GM12892 (cell line): ENCODE measurements around the gene COL6A5.

Experiments used
- DNase-seq: peaks from one replicate; pipeline ENCODE4 v3.0.0; 2011; ENCODE audit not compliant: insufficient read length
- FAIRE-seq: peaks from 2 replicates; lab custom pipeline; 2011; peaks lifted over from hg19 to GRCh38; lab: Jason Lieb, UNC
- POLR2A ChIP-seq: IDR thresholded peaks from 2 replicates; pipeline ENCODE4 v1.6.1; 2011; ENCODE audit warnings: low read depth, low read length, control low read depth
- POLR2AphosphoS5 ChIP-seq: IDR thresholded peaks from 2 replicates; pipeline ENCODE4 v1.6.1; 2011; ENCODE audit warnings: low read depth, low read length, control low read depth
- TAF1 ChIP-seq: IDR thresholded peaks from 2 replicates; pipeline ENCODE4 v1.6.1; 2011; ENCODE audit warnings: low read depth, mild to moderate bottlenecking, control low read depth, low read length, borderline replicate concordance

COL6A5 gene

DNA sequence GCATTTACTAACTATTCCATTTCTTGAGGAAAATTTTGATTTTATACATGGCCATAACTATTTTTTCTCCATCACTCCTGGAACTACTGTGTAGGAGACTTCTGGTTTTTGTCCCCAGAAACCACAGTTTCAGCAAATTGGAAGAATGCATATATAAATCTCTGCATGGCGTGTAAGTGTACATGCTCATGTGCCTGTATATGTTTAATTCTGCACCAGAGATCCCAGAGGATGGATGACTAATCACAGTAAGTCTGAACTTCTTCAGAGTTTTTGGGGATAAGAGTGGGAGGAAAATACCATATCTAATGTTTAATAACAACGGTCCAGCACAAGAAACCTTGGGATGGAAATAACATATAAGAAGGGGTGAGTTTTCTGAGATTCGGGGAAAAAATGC, 160.6 kb downstream of the COL6A5 start:
- TF ChIP-seq TAF1 (no peak), POLR2A (no peak), POLR2AphosphoS5 (no peak)
- FAIRE-seq, result no peak
- DNase-seq, result no peak

DNA sequence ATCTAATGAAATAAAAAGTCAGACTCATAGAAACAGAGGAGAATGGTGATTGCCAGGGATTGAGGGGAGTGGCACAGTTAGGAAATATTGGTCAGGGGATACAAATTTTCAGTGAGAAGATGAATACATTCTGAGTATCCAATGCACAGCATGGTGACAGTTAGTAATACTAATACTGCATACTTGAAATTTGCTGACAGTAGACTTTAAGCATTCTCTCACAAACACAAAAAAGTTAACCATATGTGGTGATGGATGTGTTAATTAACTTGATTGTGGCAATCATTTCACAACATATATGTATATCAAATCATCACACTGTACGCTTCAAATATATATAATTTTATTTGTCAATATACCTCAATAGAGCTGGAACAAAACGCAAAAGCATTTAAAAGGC, 162.3 kb downstream of the COL6A5 start:
- no peak for TF ChIP-seq POLR2AphosphoS5
- no peak for TF ChIP-seq POLR2A
- TF ChIP-seq TAF1, result no peak
- DNase-seq, result no peak
- no peak for FAIRE-seq

DNA sequence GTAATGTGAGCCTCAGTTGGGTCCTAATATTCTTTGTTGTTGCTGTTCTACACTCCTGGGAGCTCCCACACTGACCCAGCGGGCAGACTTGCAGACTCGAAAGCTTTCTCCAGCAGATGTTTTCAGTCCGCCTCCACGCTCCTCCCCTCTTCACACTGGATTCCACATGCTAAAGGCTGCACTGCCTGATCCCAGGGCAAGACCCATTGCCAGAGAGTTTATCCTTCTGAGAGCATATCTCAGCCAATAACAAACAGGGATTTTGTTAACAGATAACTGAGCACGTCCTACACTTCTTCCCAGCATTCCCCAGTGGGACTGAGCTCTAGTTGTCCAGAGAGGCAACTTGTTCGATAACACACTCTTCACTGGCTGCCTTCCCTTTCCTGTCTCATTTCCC, 163.5 kb downstream of the COL6A5 start:
- TF ChIP-seq TAF1 (no peak), POLR2AphosphoS5 (no peak)
- FAIRE-seq (no peak), DNase-seq (no peak)

DNA sequence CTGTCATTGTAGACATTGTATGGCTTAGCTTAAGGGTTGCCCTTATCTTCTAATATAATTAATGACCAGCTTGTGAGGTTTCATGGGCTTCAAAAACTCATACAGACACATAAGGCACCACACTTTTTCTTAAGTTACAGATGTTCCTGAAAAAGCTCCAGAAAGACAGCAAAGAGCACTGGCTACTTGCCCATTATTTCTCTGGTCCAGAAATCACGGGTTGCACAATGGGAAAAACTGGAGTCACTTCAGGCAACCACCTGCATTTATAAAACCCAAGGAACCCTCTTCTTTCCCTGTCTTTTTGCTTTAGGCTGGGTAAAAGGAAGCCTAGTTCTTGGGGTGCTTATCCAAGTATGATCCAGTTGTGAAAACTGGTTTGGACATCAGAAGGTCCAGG, 169.2 kb downstream of the COL6A5 start:
- no peak for TF ChIP-seq POLR2A
- no peak for TF ChIP-seq POLR2AphosphoS5
- no peak for TF ChIP-seq TAF1
- no peak for FAIRE-seq
- no peak for DNase-seq

DNA sequence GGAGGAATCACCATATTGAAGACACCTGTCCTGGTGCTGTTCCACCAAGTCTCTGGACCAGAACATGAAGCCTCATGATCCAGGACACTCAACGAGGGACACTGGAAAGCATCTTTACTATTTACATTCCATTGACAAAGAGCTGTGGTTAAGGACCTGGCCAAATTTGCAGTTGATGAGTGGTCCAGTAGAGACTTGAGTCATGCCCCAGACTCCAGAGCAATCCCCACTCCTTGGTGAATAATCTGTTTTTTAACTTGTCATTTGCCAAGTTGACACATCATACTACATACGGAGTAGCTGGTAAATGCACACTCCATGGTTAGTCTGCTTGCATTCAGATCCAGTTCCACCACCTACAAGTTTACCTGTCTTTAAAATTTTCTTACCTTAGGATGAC, 170.3 kb downstream of the COL6A5 start:
- DNase-seq (no peak), FAIRE-seq (no peak)
- TF ChIP-seq TAF1 (no peak), POLR2A (no peak), POLR2AphosphoS5 (no peak)

DNA sequence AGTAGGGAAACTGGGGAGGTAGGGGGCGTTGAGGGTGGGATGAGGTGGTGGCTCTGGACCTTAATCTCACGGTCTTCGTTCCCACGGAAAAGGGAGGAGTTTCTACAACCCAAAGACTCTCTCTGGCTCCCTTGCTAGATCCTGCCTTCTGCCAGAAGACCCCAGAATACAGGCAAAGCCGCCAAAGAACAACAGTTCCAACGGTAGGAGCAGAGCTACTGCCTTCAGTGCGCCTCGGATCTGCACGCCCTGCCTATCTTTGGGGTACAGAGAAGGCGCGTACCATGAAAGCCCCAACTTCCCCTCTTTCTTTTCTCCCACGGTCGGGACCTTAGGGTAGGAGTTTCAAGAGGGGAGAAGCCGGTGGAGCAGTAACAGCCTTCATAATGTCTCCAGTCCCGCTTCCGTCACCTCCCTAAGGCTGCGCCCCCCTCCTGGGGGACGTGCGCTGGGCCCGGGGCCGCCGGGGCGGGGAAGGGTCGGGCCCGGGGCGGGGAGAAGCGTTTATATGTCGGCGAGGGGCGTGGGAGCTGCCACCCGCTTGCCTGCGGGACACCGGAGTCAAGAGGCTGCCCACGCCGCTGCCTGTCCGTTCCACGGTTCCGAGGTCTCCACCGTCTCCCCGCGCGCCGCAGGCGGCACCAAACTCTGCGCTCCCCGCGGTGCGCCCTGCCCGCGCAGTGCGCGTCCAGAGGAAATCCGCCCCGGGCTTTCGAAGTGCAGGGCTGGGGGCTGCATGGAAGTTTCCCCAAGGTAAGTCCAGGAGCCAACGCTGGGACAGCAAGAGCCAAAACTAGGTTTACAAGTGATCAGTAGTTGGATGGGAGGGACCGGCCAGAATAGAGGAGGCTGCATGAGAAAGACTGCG, 171.4 kb downstream of the COL6A5 start, which contains the start of gene COL6A6:
Gene COL6A6, plus strand, starts transcription at position 533 of the 868 bp plus-strand sequence. CDS start 43,188 bp downstream, outside the sequence.
- FAIRE-seq (no peak), DNase-seq (no peak)
- TF ChIP-seq TAF1 (no peak), POLR2AphosphoS5 (no peak), POLR2A (no peak)

DNA sequence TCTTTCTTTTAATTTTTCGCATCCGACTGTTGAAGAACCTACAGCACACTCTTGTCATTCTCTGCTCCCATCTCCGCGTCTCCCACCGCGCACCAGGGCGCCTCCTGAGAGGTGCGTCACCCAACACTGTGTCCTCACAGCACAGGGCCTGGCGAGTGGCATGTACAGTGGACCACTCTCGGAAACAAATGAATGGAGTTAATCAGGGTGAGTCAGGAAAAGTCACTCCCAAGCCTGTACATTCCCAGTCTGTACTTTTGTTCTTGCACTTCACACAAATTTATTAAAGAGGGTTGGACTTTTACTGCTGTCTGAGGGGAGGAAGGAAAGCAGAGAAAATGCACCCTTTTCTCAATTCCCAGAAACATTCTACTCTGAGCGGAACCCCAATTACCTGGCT, 172.1 kb downstream of the COL6A5 start:
- no peak for TF ChIP-seq TAF1
- no peak for TF ChIP-seq POLR2A
- TF ChIP-seq POLR2AphosphoS5, result no peak
- FAIRE-seq (no peak), DNase-seq (no peak)

DNA sequence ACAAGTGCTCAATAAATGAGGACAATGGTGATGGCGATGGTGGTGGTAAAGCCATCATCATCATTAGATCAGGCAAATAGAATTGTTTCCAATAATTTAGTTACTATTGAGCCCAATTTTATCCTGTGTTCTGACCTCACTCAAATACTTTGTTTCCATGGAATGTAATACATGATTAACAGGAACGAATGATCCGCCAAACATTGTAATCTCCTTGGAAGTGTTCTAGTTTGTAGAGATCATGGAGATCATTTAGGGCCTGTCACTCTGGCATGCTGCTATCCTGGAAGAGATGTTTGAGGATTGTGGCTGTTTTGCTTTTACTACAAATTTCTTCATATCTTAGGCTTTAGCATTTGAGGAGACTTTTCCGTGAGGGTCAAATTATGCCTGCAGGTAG, 174.3 kb downstream of the COL6A5 start:
- TF ChIP-seq POLR2A, result no peak
- TF ChIP-seq TAF1, result no peak
- no peak for TF ChIP-seq POLR2AphosphoS5
- no peak for FAIRE-seq
- DNase-seq, result no peak

DNA sequence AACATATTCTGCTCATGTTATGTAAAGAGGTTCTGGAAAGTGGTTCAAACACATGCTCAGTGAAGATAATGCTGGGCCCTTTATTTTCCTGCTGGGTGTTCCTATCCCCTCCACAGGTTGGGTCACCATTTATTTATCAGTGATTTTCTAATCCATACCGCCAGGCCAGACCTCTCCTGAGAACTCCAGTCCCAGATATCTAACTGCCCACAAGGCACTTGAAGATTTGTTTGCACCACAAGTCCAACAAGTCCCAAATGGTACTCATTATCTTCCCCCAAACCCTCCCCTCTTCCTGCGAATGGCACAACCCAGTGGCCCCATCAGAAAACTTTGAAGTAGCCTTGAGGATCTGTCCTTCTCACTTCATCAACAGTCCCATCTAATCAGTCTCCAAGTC, 176.9 kb downstream of the COL6A5 start:
- no peak for DNase-seq
- no peak for FAIRE-seq
- TF ChIP-seq POLR2AphosphoS5 (no peak), TAF1 (no peak), POLR2A (no peak)

DNA sequence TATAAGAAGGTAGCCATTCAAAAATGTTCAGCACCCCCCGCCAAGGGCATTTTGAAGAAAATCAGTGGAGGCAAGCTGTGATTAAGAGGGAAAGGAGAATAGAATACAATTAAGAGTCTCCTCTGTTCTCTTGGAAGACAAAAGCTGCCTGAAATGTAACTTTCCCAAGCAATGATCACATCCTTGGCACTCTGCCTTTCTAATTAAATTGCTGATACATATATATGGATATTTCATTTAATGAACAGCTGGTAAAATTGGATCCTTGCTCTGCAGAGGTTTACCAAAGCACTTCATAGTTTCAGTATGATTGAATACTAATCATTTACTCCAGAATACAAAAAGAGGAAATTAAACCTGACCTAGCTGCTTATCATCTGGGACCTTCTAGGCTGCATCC, 182.0 kb downstream of the COL6A5 start:
- no peak for DNase-seq
- no peak for TF ChIP-seq POLR2A
- TF ChIP-seq TAF1, result no peak
- TF ChIP-seq POLR2AphosphoS5, result no peak
- FAIRE-seq, result no peak

DNA sequence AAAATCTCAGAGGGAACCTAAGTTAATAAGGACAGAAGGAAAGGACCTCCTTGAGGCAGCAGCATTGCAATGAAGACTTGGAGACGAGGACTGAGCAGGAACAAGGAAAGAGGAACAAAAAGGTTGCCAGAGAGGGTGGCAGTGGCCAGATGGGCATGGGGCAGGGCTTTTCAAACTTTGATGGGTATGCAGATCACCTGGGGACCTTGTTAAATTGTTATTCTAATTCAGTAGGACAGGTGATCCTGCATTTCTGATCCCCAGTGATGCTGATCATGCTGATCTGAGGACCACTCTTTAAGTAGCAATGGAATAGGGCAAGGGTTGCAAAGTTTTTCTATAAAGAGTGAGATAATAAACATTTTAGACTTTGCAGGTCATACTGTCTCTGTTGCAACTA, 182.6 kb downstream of the COL6A5 start:
- no peak for TF ChIP-seq POLR2AphosphoS5
- TF ChIP-seq POLR2A, result no peak
- TF ChIP-seq TAF1, result no peak
- FAIRE-seq (no peak), DNase-seq (no peak)
